Left kidney (tissue), 8 donors: ENCODE data around the gene SUN2. TPM values are rescaled to one million over a fixed set of nuclear protein-coding genes. Genes with fewer than 3 reads are reported as not detected.
A peak's percentile ranks its signal among the peaks of the same experiment; 100 is the strongest.
"Not testable (repeated sequence)": the region's sequence is repeated elsewhere in the genome, so short reads cannot be mapped to it uniquely, and the experiment has no call there.

ENCODE experiments used
- DNase-seq: peaks from one replicate; pipeline ENCODE4 v3.0.0-alpha.2; 2013
- long read RNA-seq, 8 donors: transcript quantifications; one replicate each; lab custom pipeline, GENCODE V29; 2026
- polyA plus RNA-seq: library from polyadenylated mRNA; unstranded; fragments of 120-200 nt; gene quantifications from one replicate; pipeline ENCODE4 v1.2.1, GENCODE V29; 2013; ENCODE audit not compliant: insufficient read length

SUN2 gene
- polyA plus RNA-seq: 60.7 TPM
- long read RNA-seq, donor 1, partial matches to known transcripts: 12 of 12 reads
- long read RNA-seq, donor 1, other reads (novel, unspliced or antisense): 0 of 12 reads
- long read RNA-seq, donor 2, partial matches to known transcripts: 0 of 7 reads
- long read RNA-seq, donor 2, other reads (novel, unspliced or antisense): 7 of 7 reads
- long read RNA-seq, donor 3, partial matches to known transcripts: 0 of 1 reads
- long read RNA-seq, donor 3, other reads (novel, unspliced or antisense): 0 of 1 reads
- long read RNA-seq, donor 4: 0 reads
- long read RNA-seq, donor 5, partial matches to known transcripts: 5 of 17 reads
- long read RNA-seq, donor 5, other reads (novel, unspliced or antisense): 12 of 17 reads
- long read RNA-seq, donor 6, partial matches to known transcripts: 44 of 51 reads
- long read RNA-seq, donor 6, other reads (novel, unspliced or antisense): 6 of 51 reads
- long read RNA-seq, donor 7, partial matches to known transcripts: 0 of 9 reads
- long read RNA-seq, donor 7, other reads (novel, unspliced or antisense): 9 of 9 reads
- long read RNA-seq, donor 8: 0 reads

GRCh38 chr22:38755911-38756532, at the start of gene SUN2:
Gene SUN2, minus strand, starts transcription at chr22:38755998. Its CDS starts 3,370 bp downstream, at chr22:38752628.
- peak; percentile 89 for DNase-seq

GRCh38 chr22:38805041-38805593, 49.3 kb upstream of the SUN2 start:
- not testable (repeated sequence) for DNase-seq

GRCh38 chr22:38802671-38803121, 46.9 kb upstream of the SUN2 start:
- no peak for DNase-seq

GRCh38 chr22:38799265-38800002, 43.6 kb upstream of the SUN2 start:
- no peak for DNase-seq

GRCh38 chr22:38798496-38798895, 42.7 kb upstream of the SUN2 start:
- DNase-seq: no peak

GRCh38 chr22:38796262-38796957, 40.6 kb upstream of the SUN2 start:
- DNase-seq: no peak

GRCh38 chr22:38795569-38795968, 39.8 kb upstream of the SUN2 start:
- DNase-seq: no peak

GRCh38 chr22:38793721-38794466, 38.1 kb upstream of the SUN2 start, which contains the start of gene DNAL4:
Gene DNAL4, minus strand, starts transcription at chr22:38794143. Its CDS starts 11,412 bp downstream, at chr22:38782731.
- peak; percentile 99 for DNase-seq

GRCh38 chr22:38793317-38793716, 37.5 kb upstream of the SUN2 start:
- no peak for DNase-seq

- DNase-seq: no peak
Measured at GRCh38 chr22:38792833-38793232, 37.0 kb upstream of the SUN2 start.

- DNase-seq: no peak
Measured at GRCh38 chr22:38789606-38790005, 33.8 kb upstream of the SUN2 start.

- DNase-seq: no peak
Measured at GRCh38 chr22:38788846-38789245, 33.0 kb upstream of the SUN2 start.

- peak; percentile 67 for DNase-seq
Measured at GRCh38 chr22:38788021-38788816, 32.4 kb upstream of the SUN2 start.

GRCh38 chr22:38786631-38787030, 30.8 kb upstream of the SUN2 start:
- no peak for DNase-seq

GRCh38 chr22:38784856-38785255, 29.1 kb upstream of the SUN2 start:
- no peak for DNase-seq

- DNase-seq: no peak
Measured at GRCh38 chr22:38784035-38784434, 28.2 kb upstream of the SUN2 start.

GRCh38 chr22:38783095-38783615, 27.4 kb upstream of the SUN2 start:
- DNase-seq: no peak

GRCh38 chr22:38782402-38783094, 26.8 kb upstream of the SUN2 start:
- DNase-seq: no peak

GRCh38 chr22:38781033-38781432, 25.2 kb upstream of the SUN2 start:
- DNase-seq: no peak
